PC-3 (cell line): Measurements from ENCODE around the gene RERE. TPM values are rescaled to one million over a fixed set of nuclear protein-coding genes. Genes with fewer than 3 reads are reported as not detected.

Source experiments
- ATAC-seq: fragments of 200-7000 bp; cut with Tn5 transposase; 2 replicates; pipeline ENCODE4 v1.9.1; 2020; ENCODE audit warnings: mild to moderate bottlenecking, moderate library complexity
- BruUV-seq: library from RNA; stranded (reverse); fragments of 400-500 nt; replicated peaks from 2 replicates; lab custom pipeline; 2021; lab: Mats Ljungman, UMichigan
- CTCF ChIA-PET: fragments of 300-600 bp; sonication (Branson Sonifier 250); formaldehyde crosslinking; loops from one replicate; lab custom pipeline; 2022; ENCODE audit warnings: antibody characterized with exemption; lab: Charles Lee
- POLR2A ChIA-PET: fragments of 300-600 bp; sonication (Branson Sonifier 250); formaldehyde crosslinking; loops from one replicate; lab custom pipeline; 2022; ENCODE audit warnings: antibody characterized with exemption; ENCODE audit not compliant: unreplicated experiment; lab: Charles Lee
- DNase-seq: peaks from one replicate; pipeline ENCODE4 v3.0.0-alpha.2; 2015
- H2AFZ ChIP-seq: fragments of 300-600 bp; sonication (generic); 2 replicates; pipeline ENCODE4 v1.6.0; 2016; ENCODE audit warnings: antibody characterized with exemption, low read length
- H3F3A ChIP-seq: fragments of 300-600 bp; sonication (generic); one replicate; pipeline ENCODE4 v1.6.0; 2017; ENCODE audit warnings: antibody characterized with exemption, low read length, control low read depth, mild to moderate bottlenecking; ENCODE audit not compliant: unreplicated experiment
- H3K27ac ChIP-seq: fragments of 300-600 bp; sonication (generic); 2 replicates; pipeline ENCODE4 v1.5.1; 2016; ENCODE audit warnings: mild to moderate bottlenecking, low read length
- H3K27me3 ChIP-seq: fragments of 300-600 bp; sonication (generic); 2 replicates; pipeline ENCODE4 v1.6.1; 2016; ENCODE audit warnings: low read length, mixed read lengths
- H3K36me3 ChIP-seq: fragments of 300-600 bp; sonication (generic); 2 replicates; pipeline ENCODE4 v1.6.1; 2016; ENCODE audit warnings: low read depth, mixed run types, low read length, mixed read lengths
- H3K4me1 ChIP-seq: fragments of 300-600 bp; sonication (generic); 2 replicates; pipeline ENCODE4 v1.5.1; 2016; ENCODE audit warnings: low read length; ENCODE audit not compliant: insufficient read depth
- H3K4me2 ChIP-seq: fragments of 300-600 bp; sonication (generic); 2 replicates; pipeline ENCODE4 v1.6.0; 2016; ENCODE audit warnings: low read length
- H3K4me3 ChIP-seq: fragments of 300-600 bp; sonication (generic); 2 replicates; pipeline ENCODE4 v1.5.1; 2016; ENCODE audit warnings: mild to moderate bottlenecking, low read length, mixed read lengths
- H3K79me2 ChIP-seq: fragments of 300-600 bp; sonication (generic); 2 replicates; pipeline ENCODE4 v1.6.1; 2017; ENCODE audit warnings: low read length, mixed read lengths
- H3K9ac ChIP-seq: fragments of 300-600 bp; sonication (generic); 2 replicates; pipeline ENCODE4 v1.6.0; 2016; ENCODE audit warnings: mild to moderate bottlenecking, low read length
- H3K9me2 ChIP-seq: fragments of 300-600 bp; sonication (generic); replicated peaks from 2 replicates; pipeline ENCODE4 v1.6.1; 2016; ENCODE audit warnings: mixed run types, low read length, mixed read lengths
- H3K9me3 ChIP-seq: fragments of 300-600 bp; sonication (generic); 2 replicates; pipeline ENCODE4 v1.6.1; 2016; ENCODE audit warnings: low read length, mixed read lengths
- H4K20me1 ChIP-seq: fragments of 300-600 bp; sonication (generic); 2 replicates; pipeline ENCODE4 v1.6.1; 2016; ENCODE audit warnings: low read length, mixed read lengths
- CTCF ChIP-seq: fragments of 300-600 bp; sonication (generic); conservative IDR thresholded peaks from 2 replicates; pipeline ENCODE4 v1.5.1; 2017; ENCODE audit warnings: antibody characterized with exemption, low read depth, mild to moderate bottlenecking, low read length
- EZH2 ChIP-seq: fragments of 300-600 bp; sonication (generic); IDR thresholded peaks from one replicate; pipeline ENCODE4 v1.6.1; 2017; ENCODE audit warnings: antibody characterized with exemption, mild to moderate bottlenecking, low read length; ENCODE audit not compliant: unreplicated experiment
- EZH2phosphoT487 ChIP-seq: fragments of 300-600 bp; sonication (generic); IDR thresholded peaks from 2 replicates; pipeline ENCODE4 v1.6.1; 2018; ENCODE audit warnings: mild to moderate bottlenecking, antibody characterized with exemption, low read length, borderline replicate concordance
- intact Hi-C: fragments of 100-400 bp; cut with micrococcal nuclease; formaldehyde crosslinking; loops from 2 replicates; pipeline ENCODE4 v1.9.0; 2023
- total RNA-seq: library from RNA; depleted of rRNA; stranded (reverse); fragments of >200 nt; gene quantifications from 2 replicates; pipeline ENCODE4 v1.2.3, GENCODE V29; 2014

The RERE gene
- total RNA-seq, 1 experiment from 2014 or later = 24.2 TPM

GRCh38 chr1:8587784-8588183, 229.7 kb downstream of the RERE start:
- Histone ChIP-seq H3K9me2 (no peaks in the 10 kb centered on the region), H3K27ac (no peak overlapping the region), H3K36me3 (no peaks in the 10 kb centered on the region), H3K4me2 (no peak overlapping the region), H3K79me2 (no peaks in the 10 kb centered on the region), H3K9me3 (no peaks in the 10 kb centered on the region), H3K4me1 (no peaks in the 10 kb centered on the region), H3K9ac (no peak overlapping the region), H4K20me1 (no peaks in the 10 kb centered on the region), H2AFZ (no peak overlapping the region), H3F3A (no peaks in the 10 kb centered on the region), H3K27me3 (no peaks in the 10 kb centered on the region), H3K4me3 (no peak overlapping the region)
- intact Hi-C loops = no loop called here
- ATAC-seq = no peak
- TF ChIP-seq EZH2phosphoT487 (no peak), CTCF (no peak), EZH2 (no peak)
- no TSS peak for BruUV-seq
- DNase-seq = no peak
- POLR2A ChIA-PET = no interaction called here
- CTCF ChIA-PET = no interaction called here

GRCh38 chr1:8586438-8586837, 231.0 kb downstream of the RERE start:
- ATAC-seq = no peak
- DNase-seq = no peak
- no peaks in the 10 kb centered on the region for H3K4me1 ChIP-seq
- no peak overlapping the region for H2AFZ ChIP-seq
- no peaks in the 10 kb centered on the region for H4K20me1 ChIP-seq
- H3K36me3 ChIP-seq = no peaks in the 10 kb centered on the region
- H3K9me3 ChIP-seq = no peaks in the 10 kb centered on the region
- no peak for TF ChIP-seq EZH2phosphoT487
- no peak for TF ChIP-seq CTCF
- TF ChIP-seq EZH2 = no peak
- no peak overlapping the region for H3K4me3 ChIP-seq
- intact Hi-C loops = no loop called here
- no TSS peak for BruUV-seq
- no peaks in the 10 kb centered on the region for H3K27me3 ChIP-seq
- no peaks in the 10 kb centered on the region for H3K9me2 ChIP-seq
- ChIA-PET CTCF (interaction anchor here (0.6 kb wide), 1 partner anchor 503 kb away, joined by 10 read pairs; no protein-coding TSS in a partner anchor), POLR2A (no interaction called here)
- H3K27ac ChIP-seq = no peak overlapping the region
- H3K9ac ChIP-seq = no peak overlapping the region
- no peaks in the 10 kb centered on the region for H3K79me2 ChIP-seq
- H3K4me2 ChIP-seq = no peak overlapping the region
- H3F3A ChIP-seq = no peaks in the 10 kb centered on the region

GRCh38 chr1:8584316-8584715, 233.1 kb downstream of the RERE start:
- TF ChIP-seq EZH2 (no peak), CTCF (no peak), EZH2phosphoT487 (no peak)
- Histone ChIP-seq H3K27me3 (no peaks in the 10 kb centered on the region), H3K9ac (no peak overlapping the region), H3K4me1 (no peaks in the 10 kb centered on the region), H3K27ac (no peak overlapping the region), H4K20me1 (no peaks in the 10 kb centered on the region), H3K79me2 (no peaks in the 10 kb centered on the region), H3K9me2 (no peaks in the 10 kb centered on the region), H3K9me3 (no peaks in the 10 kb centered on the region), H2AFZ (no peak overlapping the region), H3F3A (no peaks in the 10 kb centered on the region), H3K4me2 (no peak overlapping the region), H3K36me3 (no peaks in the 10 kb centered on the region), H3K4me3 (no peak overlapping the region)
- no peak for DNase-seq
- intact Hi-C loops = no loop called here
- ChIA-PET CTCF (interaction anchor here (1.0 kb wide), 1 partner anchor 142 kb away, joined by 3 read pairs; no protein-coding TSS in a partner anchor), POLR2A (no interaction called here)
- no peak for ATAC-seq
- no TSS peak for BruUV-seq
